Ishikawa (cell line): ENCODE results near the gene ALG8.

Experiments used
- CREB1 ChIP-seq: IDR thresholded peaks from 2 replicates; pipeline ENCODE4 v1.6.1; 2012; ENCODE audit warnings: low read depth
- EP300 ChIP-seq: IDR thresholded peaks from 2 replicates; pipeline ENCODE4 v1.6.1; 2012; ENCODE audit warnings: borderline replicate concordance
- MAX ChIP-seq: IDR thresholded peaks from 2 replicates; pipeline ENCODE4 v1.6.1; 2012
- REST ChIP-seq: IDR thresholded peaks from 2 replicates; pipeline ENCODE4 v1.6.1; 2012; ENCODE audit warnings: low read depth, mild to moderate bottlenecking
- TAF1 ChIP-seq: IDR thresholded peaks from 2 replicates; pipeline ENCODE4 v1.6.1; 2012; ENCODE audit warnings: low read depth, mild to moderate bottlenecking

GRCh38 chr11:78151804-78152203, 12.4 kb upstream of the ALG8 start:
- TF ChIP-seq CREB1 (no peak), TAF1 (no peak), REST (no peak), EP300 (no peak), MAX (no peak)
